IMR-90 (cell line): ENCODE results near the gene CLDN6. TPM values are rescaled to one million over a fixed set of nuclear protein-coding genes. Genes with fewer than 3 reads are reported as not detected.

ENCODE experiments used
- ATAC-seq: fragments of 200-7000 bp; cut with Tn5 transposase; 2 replicates; pipeline ENCODE4 v1.9.1; 2020; ENCODE audit warnings: low read depth, mild to moderate bottlenecking, moderate library complexity
- BruUV-seq: library from RNA; stranded (reverse); fragments of 400-500 nt; replicated peaks from 2 replicates; lab custom pipeline; 2021; lab: Mats Ljungman, UMichigan
- CTCF ChIA-PET: fragments of 300-600 bp; formaldehyde crosslinking; extraction: SDS; loops from one replicate; lab custom pipeline; 2021; ENCODE audit warnings: antibody characterized with exemption; lab: Yijun Ruan, JAX
- POLR2A ChIA-PET: fragments of 300-600 bp; sonication (Branson Sonifier 250); formaldehyde crosslinking; loops from one replicate; lab custom pipeline; 2022; ENCODE audit warnings: antibody characterized with exemption; ENCODE audit not compliant: unreplicated experiment; lab: Charles Lee
- DNase-seq: peaks from one replicate; pipeline ENCODE4 v3.0.0; 2013
- H2AFZ ChIP-seq: replicated peaks from 2 replicates; pipeline ENCODE3; 2013; ENCODE audit warnings: low read length, mild to moderate bottlenecking; ENCODE audit not compliant: poor library complexity
- H2AK5ac ChIP-seq: 2 replicates; pipeline ENCODE4 v1.6.1; 2013; ENCODE audit warnings: low read depth, low read length, inconsistent platforms
- H2AK9ac ChIP-seq: replicated peaks from 2 replicates; pipeline ENCODE3; 2013; ENCODE audit warnings: mild to moderate bottlenecking, low read depth, low read length, moderate library complexity; ENCODE audit not compliant: poor library complexity
- H2BK120ac ChIP-seq: 2 replicates; pipeline ENCODE4 v1.6.1; 2013; ENCODE audit warnings: low read depth, low read length, inconsistent platforms
- H2BK15ac ChIP-seq: 3 replicates; pipeline ENCODE4 v1.6.1; 2013; ENCODE audit warnings: low read depth, low read length, inconsistent platforms
- H2BK20ac ChIP-seq: 2 replicates; pipeline ENCODE4 v1.6.1; 2013; ENCODE audit warnings: low read depth, mild to moderate bottlenecking, inconsistent platforms, low read length, moderate library complexity
- H2BK5ac ChIP-seq: 2 replicates; pipeline ENCODE4 v1.6.1; 2013; ENCODE audit warnings: mild to moderate bottlenecking, low read depth, low read length, inconsistent platforms; ENCODE audit not compliant: poor library complexity, severe bottlenecking
- H3K14ac ChIP-seq: replicated peaks from 2 replicates; pipeline ENCODE4 v1.6.1; 2013; ENCODE audit warnings: low read depth, low read length, inconsistent platforms
- H3K18ac ChIP-seq: 2 replicates; pipeline ENCODE4 v1.6.1; 2013; ENCODE audit warnings: low read depth, low read length, control low read depth
- H3K23ac ChIP-seq: 2 replicates; pipeline ENCODE4 v1.6.1; 2013; ENCODE audit warnings: low read depth, low read length, inconsistent platforms
- H3K27ac ChIP-seq: 2 replicates; pipeline ENCODE4 v1.5.1; 2013; ENCODE audit warnings: mild to moderate bottlenecking, control low read depth, low read length; ENCODE audit not compliant: insufficient read depth
- H3K27me3 ChIP-seq: 2 replicates; pipeline ENCODE4 v1.6.1; 2013; ENCODE audit warnings: low read length; ENCODE audit not compliant: control insufficient read depth, insufficient read depth
- H3K36me3 ChIP-seq: 2 replicates; pipeline ENCODE4 v1.6.1; 2013; ENCODE audit warnings: low read length, mixed read lengths; ENCODE audit not compliant: control insufficient read depth, insufficient read depth
- H3K4ac ChIP-seq: 2 replicates; pipeline ENCODE4 v1.6.1; 2013; ENCODE audit warnings: low read depth, low read length, inconsistent platforms
- H3K4me1 ChIP-seq: 2 replicates; pipeline ENCODE4 v1.6.1; 2013; ENCODE audit warnings: low read length, mixed read lengths; ENCODE audit not compliant: control insufficient read depth, insufficient read depth
- H3K4me2 ChIP-seq: 2 replicates; pipeline ENCODE4 v1.6.1; 2013; ENCODE audit warnings: low read depth, mild to moderate bottlenecking, control low read depth, low read length, moderate library complexity
- H3K4me3 ChIP-seq: 2 replicates; pipeline ENCODE4 v1.5.1; 2013; ENCODE audit warnings: low read depth, mild to moderate bottlenecking, control low read depth, low read length, moderate library complexity; ENCODE audit not compliant: insufficient read depth
- H3K56ac ChIP-seq: 2 replicates; pipeline ENCODE4 v1.6.1; 2013; ENCODE audit warnings: low read length, inconsistent platforms; ENCODE audit not compliant: insufficient read depth; ENCODE audit errors: extremely low read depth
- H3K79me1 ChIP-seq, 2 experiments: 2 replicates each; pipeline ENCODE4 v1.6.1; 2013; ENCODE audit warnings: low read length in 2 of 2, inconsistent platforms in 1 of 2, low read depth in 1 of 2
- H3K9ac ChIP-seq: 2 replicates; pipeline ENCODE4 v1.6.1; 2013; ENCODE audit warnings: low read depth, low read length, control low read depth
- H3K9me1 ChIP-seq: 2 replicates; pipeline ENCODE4 v1.6.1; 2013; ENCODE audit warnings: low read length, inconsistent platforms; ENCODE audit not compliant: insufficient read depth
- H3K9me3 ChIP-seq: 2 replicates; pipeline ENCODE4 v1.6.1; 2013; ENCODE audit warnings: low read length; ENCODE audit not compliant: control insufficient read depth, insufficient read depth
- H4K20me1 ChIP-seq: 2 replicates; pipeline ENCODE4 v1.6.1; 2013; ENCODE audit warnings: low read length, inconsistent platforms; ENCODE audit not compliant: insufficient read depth
- H4K5ac ChIP-seq: 2 replicates; pipeline ENCODE4 v1.6.1; 2013; ENCODE audit warnings: mild to moderate bottlenecking, low read depth, low read length, control low read depth
- H4K8ac ChIP-seq, 2 experiments: 2 replicates each; pipeline ENCODE4 v1.6.1; 2013; ENCODE audit warnings: low read depth in 2 of 2, low read length in 2 of 2, control low read depth in 1 of 2, inconsistent platforms in 1 of 2
- H4K91ac ChIP-seq: 2 replicates; pipeline ENCODE4 v1.6.1; 2013; ENCODE audit warnings: low read depth, low read length, inconsistent platforms; ENCODE audit not compliant: insufficient read depth
- BHLHE40 ChIP-seq: fragments of 150-350 bp; IDR thresholded peaks from 2 replicates; pipeline ENCODE4 v1.6.1; 2016; ENCODE audit warnings: mild to moderate bottlenecking, low read depth, low read length
- RCOR1 ChIP-seq: IDR thresholded peaks from 2 replicates; pipeline ENCODE4 v1.6.1; 2012; ENCODE audit warnings: mild to moderate bottlenecking, low read length, improper control_type of control experiment; ENCODE audit not compliant: insufficient replicate concordance
- WGBS, 2 experiments: methylation state at CpG; one replicate each; pipeline versions ENCODE4 v1.1.5 to v1.1.7; 2013; ENCODE audit warnings: missing lambda C conversion rate in 2 of 2; ENCODE audit not compliant: insufficient read length in 1 of 2; ENCODE audit errors: extremely low coverage in 2 of 2; 5-methylcytosine and 5-hydroxymethylcytosine counted together
- dilution Hi-C: fragments of 300-500 bp; cut with HindIII; formaldehyde crosslinking; loops from one replicate; pipeline ENCODE4 v1.14.3; 2018; ENCODE audit warnings: low sequenced_read_pairs; ENCODE audit not compliant: unreplicated experiment
- in situ Hi-C: fragments of 300-500 bp; cut with MboI; formaldehyde crosslinking; loops from 3 replicates; pipeline ENCODE4 v1.14.3; 2019; ENCODE audit warnings: low sequenced_read_pairs, inconsistent platforms, mixed read lengths
- intact Hi-C: fragments of 100-400 bp; cut with micrococcal nuclease; formaldehyde crosslinking; loops from 2 replicates; pipeline ENCODE4 v1.10.0; 2022
- polyA plus RNA-seq, 3 experiments: library from polyadenylated mRNA; depleted of rRNA; stranded (reverse); fragments of >200 nt; gene quantifications; 2 replicates each; pipeline ENCODE4 v1.2.3, GENCODE V29; 2012; ENCODE audit warnings: low replicate concordance in 1 of 3
- total RNA-seq: library from RNA; depleted of rRNA; stranded (reverse); fragments of >200 nt; gene quantifications from 2 replicates; pipeline ENCODE4 v1.2.3, GENCODE V29; 2012
- TF ChIP-seq, protein P1 (sequence below): fragments of 150-350 bp; IDR thresholded peaks from 2 replicates; pipeline ENCODE4 v1.6.1; 2017; ENCODE audit warnings: mild to moderate bottlenecking, antibody characterized with exemption, low read length, low read depth

Gene CLDN6
- total and polyA plus RNA-seq, 2 of the 4 experiments (the other 2 are of a cell fraction): 0.14 TPM; not detected in 1

DNA sequence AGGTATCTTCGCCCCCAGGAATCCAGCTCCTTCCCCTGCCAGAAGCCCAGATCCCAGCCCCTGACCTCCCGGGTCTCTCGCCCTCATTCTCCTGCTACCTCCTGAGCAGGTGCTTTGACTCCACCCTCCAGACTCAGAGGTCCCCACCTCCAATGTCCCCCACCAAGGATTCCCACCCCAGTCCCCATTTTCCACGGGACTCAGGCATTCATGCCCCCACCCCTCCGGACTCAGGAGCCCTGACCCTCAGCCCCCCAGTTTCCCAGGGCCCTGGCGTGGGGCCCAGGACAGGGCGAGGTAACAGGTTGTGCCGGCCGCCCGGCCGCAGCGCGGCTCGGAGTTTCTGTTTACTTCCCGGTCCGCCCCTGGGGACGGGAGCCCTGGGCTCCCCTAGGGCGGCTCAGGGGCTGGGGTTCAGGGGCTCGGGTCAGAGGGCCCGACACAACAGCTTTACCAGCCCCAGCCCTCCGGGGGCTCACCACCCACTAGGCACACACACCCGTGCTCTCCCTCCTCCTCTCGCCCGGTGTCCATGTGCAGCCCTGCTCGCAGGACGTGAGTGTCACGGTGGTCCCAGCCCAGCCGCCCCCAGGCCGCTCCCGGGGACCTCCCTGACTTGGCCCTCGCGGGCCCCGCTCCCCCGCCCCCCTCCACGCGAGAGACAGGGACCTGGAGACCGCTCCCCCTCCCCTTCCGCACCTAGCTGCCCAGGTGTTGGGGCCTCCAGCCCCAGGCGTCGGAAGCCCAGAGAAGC lies 18.2 kb upstream of the CLDN6 start:
- no TSS peak for BruUV-seq
- H3K4me2 ChIP-seq: no peak overlapping the region

More for the DNA sequence above, 18.2 kb upstream of the CLDN6 start:
- no peak overlapping the region for H2BK15ac ChIP-seq
- no peak overlapping the region for H3K4me3 ChIP-seq
- in situ Hi-C loops: no loop called here
- H4K20me1 ChIP-seq: no peaks in the 10 kb centered on the region
- DNase-seq (no peak), ATAC-seq (0 out of 2 replicates have a peak, but pooled peaks have one; percentile 4)
- H2AFZ ChIP-seq: no peak overlapping the region
- H3K9me3 ChIP-seq: no peaks in the 10 kb centered on the region
- ChIA-PET POLR2A (interaction anchor here (1.2 kb wide), 1 partner anchor 13 kb away, joined by 3 read pairs; no protein-coding TSS in a partner anchor), CTCF (no interaction called here)
- H3K27me3 ChIP-seq: peaks cover 71% of the 10 kb centered on the region
- no peak overlapping the region for H2AK5ac ChIP-seq
- no peak overlapping the region for H4K91ac ChIP-seq
- no peak overlapping the region for H3K9ac ChIP-seq
- no peak overlapping the region for H3K56ac ChIP-seq
- no peaks in the 10 kb centered on the region for H3K36me3 ChIP-seq
- no peak overlapping the region for H3K18ac ChIP-seq
- no peak overlapping the region for H4K8ac ChIP-seq
- 14% methylated on average over 11 of the region's 40 CpGs; no CpG with 5 or more reads in 1 of the 2 experiments for WGBS, 2 experiments
- H3K14ac ChIP-seq: no peak overlapping the region
- no peaks in the 10 kb centered on the region for H3K9me1 ChIP-seq
- H2BK5ac ChIP-seq: no peak overlapping the region
- H4K5ac ChIP-seq: no peak overlapping the region
- H3K4me1 ChIP-seq: no peaks in the 10 kb centered on the region
- no peak overlapping the region for H3K27ac ChIP-seq
- H2AK9ac ChIP-seq: no peak overlapping the region
- H3K79me1 ChIP-seq: no peaks in the 10 kb centered on the region
- dilution Hi-C loops: no loop called here
- H2BK20ac ChIP-seq: no peak overlapping the region
- no peak for TF ChIP-seq RCOR1
- TF ChIP-seq, protein P1, sequence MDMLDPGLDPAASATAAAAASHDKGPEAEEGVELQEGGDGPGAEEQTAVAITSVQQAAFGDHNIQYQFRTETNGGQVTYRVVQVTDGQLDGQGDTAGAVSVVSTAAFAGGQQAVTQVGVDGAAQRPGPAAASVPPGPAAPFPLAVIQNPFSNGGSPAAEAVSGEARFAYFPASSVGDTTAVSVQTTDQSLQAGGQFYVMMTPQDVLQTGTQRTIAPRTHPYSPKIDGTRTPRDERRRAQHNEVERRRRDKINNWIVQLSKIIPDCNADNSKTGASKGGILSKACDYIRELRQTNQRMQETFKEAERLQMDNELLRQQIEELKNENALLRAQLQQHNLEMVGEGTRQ: no peak
- TF ChIP-seq BHLHE40: no peak
- no peak overlapping the region for H3K23ac ChIP-seq
- no peak overlapping the region for H2BK120ac ChIP-seq
- H3K4ac ChIP-seq: no peak overlapping the region
- intact Hi-C loops: no loop called here
